GM19035 (cell line): Measurements from ENCODE around the gene KRTAP19-4.
"Not testable (repeated sequence)": the region's sequence is repeated elsewhere in the genome, so short reads cannot be mapped to it uniquely, and the experiment has no call there.

ENCODE experiments used
- ATAC-seq: cut with Tn5 transposase; IDR thresholded peaks from one replicate; pipeline ENCODE4 v1.9.1; 2021; ENCODE audit not compliant: unreplicated experiment

KRTAP19-4 gene, protein sequence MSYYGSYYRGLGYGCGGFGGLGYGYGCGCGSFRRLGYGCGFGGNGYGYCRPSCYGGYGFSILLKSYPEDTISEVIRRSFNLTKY

DNA sequence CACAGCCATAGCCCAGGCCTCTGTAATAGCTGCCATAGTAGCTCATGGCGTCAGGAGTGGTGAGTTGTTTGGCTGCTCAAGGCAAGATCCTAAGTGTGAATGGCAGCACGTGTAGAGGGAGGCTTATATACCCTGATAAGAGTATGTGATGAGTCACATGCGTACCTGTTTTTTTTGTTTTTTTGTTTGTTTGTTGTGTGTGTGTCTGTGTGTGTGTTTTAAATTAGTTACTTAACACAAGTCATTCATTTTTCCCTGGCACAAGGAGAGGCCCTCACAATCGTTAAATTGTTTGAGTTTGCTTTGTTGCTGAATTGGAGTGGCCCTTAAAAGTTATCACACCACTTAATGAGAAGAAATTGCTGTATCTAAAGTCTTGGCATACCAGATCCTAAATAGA is at the start of gene KRTAP19-4:
Gene KRTAP19-4 (minus strand): TSS at position 101 of the 400 bp plus-strand sequence. CDS start 55 bp downstream, at position 46.
- ATAC-seq, result no peak

DNA sequence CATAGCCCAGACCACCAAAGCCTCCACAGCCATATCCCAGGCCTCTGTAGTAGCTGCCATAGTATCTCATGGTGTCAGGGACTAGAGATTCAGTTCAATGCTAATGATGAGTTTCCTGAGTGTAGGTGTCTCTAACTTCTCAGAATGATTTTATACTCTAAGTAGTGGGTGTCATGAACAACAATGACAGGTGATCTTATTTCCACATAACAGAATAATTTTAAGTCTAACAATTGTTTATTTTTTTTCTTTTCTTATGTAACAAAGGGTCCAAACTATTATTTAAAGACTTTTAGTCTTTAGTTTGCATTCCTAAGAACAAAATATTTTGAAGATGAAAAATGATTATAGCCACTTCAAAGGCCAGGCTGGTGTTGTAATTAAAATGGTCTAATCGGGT is 44.8 kb upstream of the KRTAP19-4 start, which contains the start of gene KRTAP19-6:
Gene KRTAP19-6 (minus strand): TSS at position 101 of the 400 bp plus-strand sequence. CDS start 31 bp downstream, at position 70.
- ATAC-seq, result no peak

DNA sequence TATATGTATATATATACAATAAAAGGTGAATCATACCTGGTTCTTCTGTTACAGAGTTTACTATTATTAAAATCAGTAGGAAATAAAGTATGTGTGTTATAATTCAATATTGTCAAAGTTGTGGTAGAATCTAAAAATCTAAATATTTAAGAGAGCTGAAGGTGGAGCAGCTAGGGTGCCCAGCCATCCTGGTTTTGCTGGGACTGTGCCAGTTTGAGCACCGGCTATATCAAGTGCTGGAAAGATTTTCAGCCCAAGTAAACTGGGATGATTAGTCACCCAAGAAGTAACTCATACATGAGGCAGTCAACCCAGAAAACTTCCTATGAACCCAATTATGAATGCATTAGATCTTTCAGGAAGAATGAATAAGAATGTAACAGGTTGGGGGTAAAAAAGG is 21.9 kb upstream of the KRTAP19-4 start:
- no peak for ATAC-seq

DNA sequence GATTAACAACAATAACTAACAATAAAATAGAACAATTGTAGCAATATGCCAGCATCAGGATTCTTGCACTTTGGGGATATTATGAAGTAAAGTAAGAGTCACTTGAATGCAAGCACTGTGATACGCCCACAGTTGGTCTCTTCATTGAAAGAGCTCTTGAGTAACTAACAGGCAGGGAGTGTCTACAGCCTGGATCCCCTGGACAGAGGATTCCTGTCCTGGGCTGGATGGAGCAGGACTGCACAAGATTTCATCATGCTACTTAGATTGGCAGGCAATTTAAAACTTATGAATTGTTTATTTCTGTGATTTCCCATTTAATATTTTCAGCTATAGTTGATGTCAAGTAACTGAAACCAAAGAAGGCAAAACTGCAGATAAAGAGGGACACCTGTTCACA is 18.7 kb upstream of the KRTAP19-4 start:
- ATAC-seq, result no peak

DNA sequence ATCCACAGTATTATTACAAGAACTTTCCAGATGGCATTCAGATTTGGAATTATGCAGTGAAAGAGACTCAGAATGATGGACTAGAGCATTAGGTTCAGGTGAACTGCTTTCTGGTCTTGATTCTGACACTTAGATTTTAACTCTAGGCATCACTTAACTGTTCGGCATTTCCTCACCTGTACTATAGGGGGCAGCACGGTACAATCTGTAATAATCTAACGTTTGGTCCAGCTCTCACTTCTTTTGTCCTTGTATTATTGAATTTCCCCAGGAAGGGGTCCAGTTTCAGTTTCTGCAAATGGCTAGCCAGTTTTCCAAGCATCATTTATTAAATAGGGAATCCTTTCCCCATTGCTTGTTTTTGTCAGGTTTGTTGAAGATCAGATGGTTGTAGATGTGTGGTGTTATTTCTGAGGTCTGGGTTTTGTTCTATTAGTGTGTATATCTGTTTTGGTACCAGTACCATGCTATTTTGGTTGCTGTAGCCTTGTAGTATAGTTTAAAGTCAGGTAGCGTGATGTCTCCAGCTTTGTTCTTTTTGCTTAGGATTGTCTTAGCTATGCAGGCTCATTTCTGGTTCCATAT is 8.7 kb upstream of the KRTAP19-4 start:
- not testable (repeated sequence) for ATAC-seq

DNA sequence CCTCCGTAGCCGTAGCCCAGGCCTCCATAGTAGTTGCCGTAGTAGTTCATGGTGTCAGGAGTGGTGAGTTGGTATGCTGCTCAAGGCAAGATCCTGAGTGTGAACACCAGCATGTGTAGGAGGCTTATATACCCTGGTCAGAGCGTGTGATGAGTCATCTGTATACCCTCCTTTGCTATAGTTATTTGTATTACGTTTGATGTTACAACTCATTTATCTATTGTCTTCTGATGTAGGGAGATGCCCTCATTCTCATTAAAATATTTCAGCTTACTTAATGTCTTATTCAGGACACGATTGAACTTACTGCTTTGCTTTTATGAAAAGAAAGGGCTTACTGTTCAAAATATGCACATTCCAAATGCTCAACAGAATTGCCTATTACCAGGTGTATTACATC is 5.1 kb upstream of the KRTAP19-4 start, which contains the start of gene KRTAP19-5:
Gene KRTAP19-5 (minus strand): TSS at position 101 of the 400 bp plus-strand sequence. CDS start 51 bp downstream, at position 50.
- no peak for ATAC-seq

DNA sequence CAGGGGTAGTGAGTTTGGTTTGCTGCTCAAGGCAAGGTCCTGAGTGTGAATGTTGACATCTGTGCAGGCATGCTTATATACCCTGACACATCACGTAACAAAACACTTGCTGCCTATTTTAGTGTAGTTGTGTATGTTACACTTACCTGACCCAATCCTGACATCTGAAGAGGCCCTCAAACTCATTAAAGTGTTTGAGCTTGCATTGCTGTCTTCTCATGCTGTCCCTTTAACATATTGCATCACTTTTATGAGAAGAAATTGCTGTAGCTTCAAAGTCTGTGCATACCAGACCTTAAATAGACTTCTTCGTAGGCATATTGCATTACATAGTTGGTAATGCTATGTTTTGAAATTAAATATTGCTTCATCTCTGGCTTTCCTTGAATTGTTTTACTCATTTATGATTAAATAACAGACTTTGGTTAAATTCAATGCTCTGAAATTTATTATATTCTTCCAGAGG is 5.0 kb downstream of the KRTAP19-4 start, which contains the start of gene KRTAP19-3:
Gene KRTAP19-3 (minus strand): TSS at position 51 of the 466 bp plus-strand sequence. CDS start 56 bp downstream, outside the sequence.
- no peak for ATAC-seq

DNA sequence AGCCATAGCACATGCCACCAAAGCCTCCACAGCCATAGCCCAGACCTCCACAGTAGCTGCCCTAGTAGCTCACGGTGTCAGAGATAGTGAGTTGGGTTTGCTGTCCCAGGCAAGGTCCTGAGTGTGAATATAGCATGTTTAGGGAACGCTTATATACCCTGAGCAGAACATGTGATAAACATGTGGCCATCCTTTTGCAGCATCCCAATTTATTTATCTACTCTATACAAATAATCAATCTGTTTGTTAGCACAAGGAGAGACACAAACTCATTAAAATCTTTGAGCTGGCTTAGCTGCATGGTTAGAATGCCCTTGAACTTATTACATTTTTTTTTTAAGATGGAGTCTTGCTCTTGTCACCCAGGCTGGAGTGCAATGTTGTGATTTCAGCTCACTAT is 9.6 kb downstream of the KRTAP19-4 start, which contains the start of gene KRTAP19-2:
Gene KRTAP19-2 (minus strand): TSS at position 101 of the 400 bp plus-strand sequence. CDS start 88 bp downstream, at position 13.
- ATAC-seq, result no peak

DNA sequence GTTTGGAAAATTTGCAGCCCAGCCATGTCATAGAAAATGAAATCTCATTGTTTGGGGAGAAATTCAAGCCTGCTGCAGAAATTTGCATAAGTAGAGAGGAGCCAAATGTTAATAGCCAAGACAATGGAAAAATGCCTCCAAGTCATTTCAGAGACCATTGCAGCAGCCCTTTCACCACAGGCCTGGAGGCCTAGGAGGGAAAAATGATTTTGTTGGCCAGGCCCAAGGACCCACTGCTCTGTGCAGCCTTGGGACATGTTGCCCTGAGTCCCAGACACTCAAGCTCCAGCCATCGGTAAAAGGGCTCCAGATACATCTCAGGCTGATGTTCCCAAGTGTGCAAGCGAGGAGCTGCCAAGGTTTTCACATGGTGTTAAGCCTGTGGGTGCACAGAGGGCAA is 10.8 kb downstream of the KRTAP19-4 start:
- no peak for ATAC-seq

DNA sequence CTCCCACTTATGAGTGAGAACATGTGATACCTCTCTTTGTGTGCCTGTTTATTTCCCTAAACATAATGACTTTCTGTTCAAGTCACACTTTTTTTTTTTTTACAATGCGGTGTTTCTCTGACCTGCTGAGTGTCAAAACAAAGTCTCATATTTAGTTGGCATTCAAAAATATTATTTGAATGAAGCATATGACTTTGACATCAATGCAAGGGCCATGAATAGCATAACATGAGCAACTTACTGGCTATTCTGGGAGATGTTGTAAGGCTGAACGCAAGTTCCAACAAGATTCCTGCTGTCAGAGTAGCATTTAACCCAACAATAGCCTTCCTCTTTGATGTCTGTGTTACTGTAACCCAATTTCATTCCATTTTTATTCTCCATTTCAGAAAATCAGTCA is 14.8 kb downstream of the KRTAP19-4 start:
- no peak for ATAC-seq

DNA sequence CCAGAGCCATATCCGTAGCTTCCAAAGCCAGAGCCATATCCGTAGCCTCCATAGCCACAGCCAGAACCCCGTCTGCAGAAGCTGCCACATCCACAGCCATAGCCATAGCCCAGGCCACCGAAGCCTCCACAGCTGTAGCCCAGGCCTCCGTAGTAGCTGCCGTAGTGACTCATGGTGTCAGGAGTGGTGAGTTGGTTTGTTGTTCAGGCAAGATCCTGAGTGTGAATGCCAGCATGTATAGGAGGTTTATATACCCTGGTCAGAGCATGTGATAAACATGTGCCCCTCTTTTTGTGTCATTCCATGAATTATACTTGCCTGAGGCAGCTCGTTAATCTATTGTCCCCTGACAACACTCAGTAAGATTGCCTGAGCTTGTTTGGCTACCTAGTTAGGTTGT is 16.8 kb downstream of the KRTAP19-4 start, which contains the start of gene KRTAP19-1:
Gene KRTAP19-1 (minus strand): TSS at position 223 of the 400 bp plus-strand sequence. CDS start 50 bp downstream, at position 173.
- no peak for ATAC-seq

DNA sequence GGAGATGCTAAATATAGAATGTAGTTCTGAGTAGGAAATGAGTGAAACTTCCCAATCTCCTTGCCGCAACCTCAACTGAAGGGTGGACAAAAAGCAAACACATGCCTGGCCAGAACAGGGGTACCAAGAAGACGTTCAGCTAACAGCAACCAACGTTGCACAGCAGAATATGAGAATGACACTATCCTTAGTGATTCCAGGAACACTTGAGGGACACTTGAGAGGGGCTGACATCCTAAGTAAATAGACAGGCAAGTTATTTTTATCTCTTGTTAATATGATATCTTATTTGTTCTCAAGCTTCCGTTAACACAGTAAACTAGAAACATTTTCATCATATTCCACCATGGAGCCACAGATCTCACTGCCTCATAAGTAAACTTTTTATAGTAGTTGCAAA is 17.7 kb downstream of the KRTAP19-4 start:
- ATAC-seq, result no peak

DNA sequence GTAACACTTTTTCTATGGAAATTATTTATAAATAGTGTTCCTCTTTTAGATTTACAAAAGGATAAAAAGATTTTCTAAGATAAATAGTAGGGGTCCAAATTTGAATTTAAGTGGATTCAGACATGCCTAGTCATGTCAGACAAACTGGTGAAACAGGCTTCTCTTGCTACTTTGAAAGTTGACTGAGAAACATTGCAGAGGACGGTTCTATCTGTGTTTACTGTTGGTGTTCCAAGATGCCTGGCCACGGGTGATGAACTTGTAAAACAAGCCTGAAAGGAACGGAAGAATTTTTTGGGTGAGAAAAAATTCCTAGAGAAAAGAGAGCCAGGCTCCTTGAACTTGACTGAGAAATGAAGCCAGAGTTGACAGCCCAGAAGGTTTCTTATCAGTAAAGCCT is 19.0 kb downstream of the KRTAP19-4 start:
- no peak for ATAC-seq

DNA sequence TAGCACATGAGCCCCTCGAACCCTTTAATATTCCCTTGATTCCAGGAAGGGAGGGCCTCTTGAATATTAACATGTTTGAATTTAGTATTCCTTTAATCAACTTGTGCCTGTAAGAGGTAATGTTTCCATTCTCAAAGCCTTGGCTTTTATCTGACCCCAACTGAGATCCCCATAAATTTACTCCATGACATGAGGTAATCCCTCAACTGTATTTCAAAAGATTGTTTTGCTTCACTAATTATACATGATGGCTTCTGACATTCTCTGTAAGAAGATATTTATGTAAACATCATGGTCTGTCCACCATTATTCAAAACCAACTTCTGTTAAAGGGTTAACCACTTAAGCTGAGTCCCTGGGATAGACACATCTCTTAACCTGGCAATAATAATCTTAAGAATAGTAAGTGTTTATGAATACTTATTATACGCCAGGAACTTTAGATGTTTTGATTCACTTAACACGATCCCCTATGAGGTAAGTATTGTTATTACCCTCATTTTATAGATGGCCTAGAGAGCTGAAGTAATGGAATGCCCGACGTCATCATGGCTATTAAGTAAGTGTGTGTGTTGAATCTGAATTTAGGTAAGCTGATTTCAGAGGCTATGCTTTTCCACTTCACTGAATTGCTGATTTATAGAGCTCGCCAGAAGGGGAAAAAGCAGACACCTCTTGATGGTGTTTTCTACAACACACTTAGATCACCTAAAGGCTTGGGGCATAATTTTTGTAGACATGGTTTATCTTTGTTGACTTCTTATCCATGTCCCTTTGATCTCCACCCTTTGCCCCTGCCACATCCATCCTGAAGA is 27.9 kb downstream of the KRTAP19-4 start:
- ATAC-seq, result no peak

DNA sequence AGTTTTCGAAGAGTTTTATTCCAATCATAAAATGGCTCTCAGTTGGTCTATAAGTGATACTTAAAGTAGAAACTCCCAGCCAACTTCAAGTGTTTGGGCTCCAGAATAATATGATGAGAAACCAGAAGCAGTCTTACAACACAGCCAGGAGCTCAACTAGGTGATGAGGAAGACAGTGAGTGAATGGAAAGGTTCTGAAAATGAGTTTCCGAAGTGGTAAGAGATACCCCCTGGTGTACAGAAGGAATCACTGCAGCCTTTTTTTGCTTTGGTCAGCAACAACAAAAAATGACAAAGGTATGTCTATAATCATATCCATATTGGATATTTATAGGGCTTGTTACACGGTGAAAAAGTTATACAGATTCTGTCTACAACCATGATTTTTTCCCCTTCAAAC is 33.3 kb downstream of the KRTAP19-4 start:
- no peak for ATAC-seq

DNA sequence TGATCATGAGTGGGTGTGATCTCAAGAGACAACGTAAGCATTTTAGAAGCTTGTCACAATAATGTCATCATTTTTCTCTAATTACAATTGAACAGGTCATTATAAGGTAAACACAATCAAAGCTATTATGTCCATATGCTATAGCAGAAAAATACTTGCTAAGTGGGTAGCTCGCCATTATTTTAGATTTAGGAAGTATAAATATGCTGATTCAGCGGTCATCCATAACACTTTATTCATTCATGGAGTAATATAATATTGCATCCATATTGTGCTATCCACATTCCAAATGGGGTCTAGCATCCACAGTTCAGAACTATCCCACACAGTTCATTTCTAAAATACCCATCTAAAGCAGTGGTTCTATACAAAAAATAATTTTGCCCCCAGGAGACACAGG is 48.5 kb downstream of the KRTAP19-4 start:
- no peak for ATAC-seq

DNA sequence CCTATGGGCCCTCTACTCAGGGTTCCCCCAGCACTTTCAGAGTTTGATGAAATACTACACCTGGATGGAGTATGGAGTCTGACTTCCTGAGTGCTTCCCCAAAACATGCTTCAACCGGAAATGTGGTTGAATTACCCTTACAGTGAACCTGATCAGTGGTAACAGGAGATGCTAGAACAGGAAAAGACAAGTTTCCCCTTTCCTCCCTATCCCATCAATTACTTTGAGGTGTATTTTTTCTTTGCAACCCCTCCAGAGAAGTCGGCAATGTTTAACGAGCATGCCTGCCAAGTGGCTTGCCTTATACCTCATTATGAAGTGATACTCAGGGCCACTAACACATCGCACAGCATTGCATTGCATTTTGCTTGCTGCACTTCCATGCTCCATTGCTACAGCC is 49.9 kb downstream of the KRTAP19-4 start:
- ATAC-seq, result no peak
